ENCODE measurements around the gene KAZN.

GRCh38 chr1:15099441-15100120 is 501.1 kb downstream of the KAZN start:
- no peak for TF ChIP-seq POLR2A (IDR thresholded peaks at IDR 0.05)
- TF ChIP-seq CTCF (IDR thresholded peaks at IDR 0.05), result no peak

All from body of pancreas (tissue), 4 donors.